ENCODE results near the gene NDUFS3.
A peak's percentile ranks its signal among the peaks of the same experiment; 100 is the strongest.

NDUFS3 gene

DNA sequence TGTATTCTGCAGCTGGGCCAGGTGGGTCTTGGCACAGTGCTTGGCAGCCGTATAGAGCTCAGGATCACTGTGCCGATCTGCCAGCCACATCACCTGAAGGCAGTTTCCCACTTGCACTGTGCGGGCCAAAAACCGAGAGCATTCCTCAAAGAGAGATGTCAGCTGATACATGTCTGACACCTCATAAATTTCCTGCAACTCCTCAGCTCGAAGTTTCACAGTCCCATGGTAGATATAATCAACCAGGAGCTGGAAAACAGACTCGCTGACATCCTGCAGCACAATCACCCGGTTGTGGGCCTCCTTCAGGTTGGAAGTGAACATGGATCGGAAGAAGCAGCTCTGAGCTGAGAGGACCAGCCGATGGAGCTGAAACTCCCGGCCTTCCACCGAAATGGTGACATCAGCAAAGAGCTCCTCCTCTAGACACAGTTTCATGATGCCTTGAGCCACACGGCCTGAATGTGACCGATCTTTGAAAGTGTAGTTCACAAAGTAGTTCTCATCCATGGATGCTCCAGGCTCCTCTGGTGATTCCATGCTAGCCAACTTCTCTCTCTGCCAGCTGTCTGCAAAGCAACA, 1.3 kb upstream of the NDUFS3 start:
- no peak for DNase-seq
- Histone ChIP-seq H3K27me3 (no peaks in the 10 kb centered on the region), H3K9me3 (no peaks in the 10 kb centered on the region), H3K4me1 (no peaks in the 10 kb centered on the region), H3K36me3 (peaks cover 24% of the 10 kb centered on the region), H3K4me3 (ENCODE audit: low read depth, low read length) (peak overlapping the region; percentile 94)
- TF ChIP-seq, protein P1, sequence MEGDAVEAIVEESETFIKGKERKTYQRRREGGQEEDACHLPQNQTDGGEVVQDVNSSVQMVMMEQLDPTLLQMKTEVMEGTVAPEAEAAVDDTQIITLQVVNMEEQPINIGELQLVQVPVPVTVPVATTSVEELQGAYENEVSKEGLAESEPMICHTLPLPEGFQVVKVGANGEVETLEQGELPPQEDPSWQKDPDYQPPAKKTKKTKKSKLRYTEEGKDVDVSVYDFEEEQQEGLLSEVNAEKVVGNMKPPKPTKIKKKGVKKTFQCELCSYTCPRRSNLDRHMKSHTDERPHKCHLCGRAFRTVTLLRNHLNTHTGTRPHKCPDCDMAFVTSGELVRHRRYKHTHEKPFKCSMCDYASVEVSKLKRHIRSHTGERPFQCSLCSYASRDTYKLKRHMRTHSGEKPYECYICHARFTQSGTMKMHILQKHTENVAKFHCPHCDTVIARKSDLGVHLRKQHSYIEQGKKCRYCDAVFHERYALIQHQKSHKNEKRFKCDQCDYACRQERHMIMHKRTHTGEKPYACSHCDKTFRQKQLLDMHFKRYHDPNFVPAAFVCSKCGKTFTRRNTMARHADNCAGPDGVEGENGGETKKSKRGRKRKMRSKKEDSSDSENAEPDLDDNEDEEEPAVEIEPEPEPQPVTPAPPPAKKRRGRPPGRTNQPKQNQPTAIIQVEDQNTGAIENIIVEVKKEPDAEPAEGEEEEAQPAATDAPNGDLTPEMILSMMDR (IDR thresholded peaks at IDR 0.05; ENCODE audit: low read depth, low read length), result no peak

DNA sequence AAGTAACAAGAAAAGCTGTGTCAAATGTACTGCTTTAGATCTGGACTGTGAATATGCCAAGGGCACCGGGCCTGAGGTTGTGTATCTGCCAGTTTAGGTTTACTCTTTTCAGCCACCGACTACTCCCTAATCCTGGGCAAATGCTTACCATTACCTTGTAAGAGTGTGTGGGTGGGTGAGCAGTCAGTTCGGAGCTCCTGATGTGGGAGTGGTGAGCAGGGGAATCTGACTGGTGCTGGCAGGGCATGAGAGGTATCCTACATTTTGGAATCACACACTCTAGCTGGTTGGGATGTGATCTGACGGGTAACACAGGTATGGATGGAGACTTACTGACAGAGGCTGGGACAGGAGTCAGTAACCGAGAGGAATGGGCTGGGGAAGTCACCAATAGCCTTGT, 5.0 kb downstream of the NDUFS3 start:
- TF ChIP-seq, protein P1 (IDR thresholded peaks at IDR 0.05; ENCODE audit: low read depth, low read length), result no peak
- no peaks in the 10 kb centered on the region for H3K4me1 ChIP-seq
- no peak overlapping the region for H3K4me3 ChIP-seq (ENCODE audit: low read depth, low read length)
- H3K9me3 ChIP-seq, result no peaks in the 10 kb centered on the region
- DNase-seq, result no peak
- H3K27me3 ChIP-seq, result no peaks in the 10 kb centered on the region
- peaks cover 14% of the 10 kb centered on the region for H3K36me3 ChIP-seq

DNA sequence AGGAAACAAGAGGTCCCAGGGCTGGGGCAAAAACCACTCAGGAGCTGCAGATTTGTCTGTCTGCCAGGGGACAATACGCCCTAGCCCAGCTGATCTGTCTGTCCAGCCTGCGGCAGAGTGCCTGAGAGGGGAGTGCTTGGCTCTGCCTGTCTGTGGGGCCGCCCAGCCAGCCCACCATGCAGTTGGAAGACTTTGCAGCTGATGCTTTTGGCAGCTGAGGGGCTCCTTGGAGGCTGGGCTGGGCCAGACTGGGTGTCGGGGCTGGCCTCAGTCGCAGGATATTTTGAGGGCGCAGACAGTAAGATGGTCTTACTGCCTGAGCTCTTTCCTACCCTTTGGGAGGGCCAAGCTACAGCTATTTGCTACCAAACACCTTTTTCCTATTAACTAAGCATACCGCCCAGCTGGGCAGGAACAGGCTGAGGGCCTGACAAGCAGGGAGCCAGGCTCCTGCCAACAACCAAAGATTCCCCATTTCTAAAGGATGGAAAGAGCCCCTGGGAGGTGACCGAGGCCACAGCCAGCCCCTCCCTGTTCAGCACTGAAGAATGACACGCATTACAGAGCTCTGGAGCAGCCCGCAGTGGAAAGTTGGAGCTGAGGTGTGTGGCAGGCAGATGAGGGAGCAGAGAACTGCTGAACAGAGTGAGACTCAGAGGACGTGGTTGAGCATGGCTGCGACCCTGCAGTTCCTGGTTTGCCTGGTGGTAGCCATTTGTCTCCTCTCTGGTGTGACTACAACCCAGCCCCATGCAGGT, 7.4 kb downstream of the NDUFS3 start, which contains the start of gene FAM180B:
FAM180B (plus strand) TSS at position 581 of the 758 bp plus-strand sequence; CDS start at position 672, 91 bp downstream.
- no peaks in the 10 kb centered on the region for H3K9me3 ChIP-seq
- TF ChIP-seq, protein P1 (IDR thresholded peaks at IDR 0.05; ENCODE audit: low read depth, low read length), result no peak
- H3K4me3 ChIP-seq (ENCODE audit: low read depth, low read length), result no peak within 1 kb of the TSS
- no peak for DNase-seq
- peaks cover 14% of the 10 kb centered on the region for H3K36me3 ChIP-seq
- H3K4me1 ChIP-seq, result no peaks in the 10 kb centered on the region
- no peaks in the 10 kb centered on the region for H3K27me3 ChIP-seq

DNA sequence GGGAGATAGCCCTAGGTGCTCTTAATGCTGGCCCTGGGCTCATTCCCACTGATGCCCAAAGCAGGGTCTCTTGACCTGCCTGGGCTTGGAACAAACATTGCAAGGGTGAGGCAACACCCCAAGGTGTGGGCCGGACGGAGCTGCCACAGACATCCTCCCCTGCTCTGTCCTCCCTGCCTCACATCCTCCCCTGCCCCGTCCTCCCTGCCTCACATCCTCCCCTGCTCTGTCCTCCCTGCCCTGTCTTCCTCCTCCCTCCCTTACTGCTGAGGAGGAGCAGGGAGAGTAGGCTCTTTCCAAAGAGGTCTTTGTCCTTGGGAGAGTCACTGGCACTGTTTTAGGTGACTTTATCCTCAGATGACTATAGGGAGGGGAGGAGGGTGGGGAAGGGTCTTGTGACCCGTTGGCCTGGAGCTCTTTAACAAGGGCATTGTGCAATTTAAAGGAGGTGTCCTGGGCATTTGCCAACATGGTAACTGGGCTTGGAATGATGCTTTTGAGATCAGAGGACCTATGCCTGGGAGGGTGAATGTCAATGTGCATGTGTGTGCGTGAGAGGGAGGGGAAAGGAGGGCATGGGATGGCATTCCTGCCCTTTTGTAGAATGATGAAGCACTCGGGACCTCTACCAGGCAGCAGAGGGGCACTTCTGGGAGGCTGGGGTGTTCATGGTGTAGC, 8.3 kb downstream of the NDUFS3 start:
- Histone ChIP-seq H3K36me3 (peaks cover 6% of the 10 kb centered on the region), H3K4me3 (ENCODE audit: low read depth, low read length) (no peak overlapping the region), H3K27me3 (no peaks in the 10 kb centered on the region), H3K4me1 (no peaks in the 10 kb centered on the region), H3K9me3 (no peaks in the 10 kb centered on the region)
- TF ChIP-seq, protein P1 (IDR thresholded peaks at IDR 0.05; ENCODE audit: low read depth, low read length), result no peak
- no peak for DNase-seq

DNA sequence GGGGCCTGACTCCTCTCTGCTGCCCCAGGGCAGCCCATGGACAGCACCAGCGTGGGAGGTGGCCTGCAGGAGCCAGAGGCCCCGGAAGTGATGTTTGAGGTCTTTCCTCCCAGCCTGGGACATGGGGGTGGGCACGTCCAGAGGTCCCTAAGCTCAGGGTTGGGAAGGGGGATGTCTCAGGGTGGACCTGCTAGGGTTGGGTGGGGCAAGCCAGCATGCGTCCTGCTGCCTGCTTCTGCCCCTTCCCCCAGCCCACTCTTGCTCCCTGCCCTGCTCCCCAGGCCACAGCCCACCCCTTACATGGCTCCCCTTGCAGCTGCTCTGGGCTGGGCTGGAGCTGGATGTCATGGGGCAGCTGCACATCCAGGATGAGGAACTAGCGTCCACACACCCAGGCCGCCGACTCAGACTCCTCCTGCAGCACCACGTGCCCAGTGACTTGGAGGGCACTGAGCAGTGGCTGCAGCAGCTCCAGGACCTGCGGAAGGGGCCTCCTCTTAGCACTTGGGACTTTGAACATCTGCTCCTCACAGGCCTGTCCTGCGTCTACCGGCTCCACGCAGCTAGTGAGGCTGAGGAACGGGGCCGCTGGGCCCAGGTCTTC, 9.0 kb downstream of the NDUFS3 start:
- no peak for DNase-seq
- TF ChIP-seq, protein P1 (IDR thresholded peaks at IDR 0.05; ENCODE audit: low read depth, low read length), result no peak
- H3K27me3 ChIP-seq, result no peaks in the 10 kb centered on the region
- no peak overlapping the region for H3K4me3 ChIP-seq (ENCODE audit: low read depth, low read length)
- H3K36me3 ChIP-seq, result no peaks in the 10 kb centered on the region; the same call in 1 of the 2 replicates
- H3K4me1 ChIP-seq, result no peaks in the 10 kb centered on the region
- H3K9me3 ChIP-seq, result no peaks in the 10 kb centered on the region

All from BE2C (cell line).